ENCODE data around the gene PIK3C2G. TPM values are rescaled to one million over a fixed set of nuclear protein-coding genes. Genes with fewer than 3 reads are reported as not detected.

PIK3C2G gene
- total and polyA plus RNA-seq, 2 of the 4 experiments (the other 2 are of a cell fraction), result not detected

- DNase-seq (no peak), ATAC-seq (ENCODE audit: low read depth) (no peak)
- H2BK15ac ChIP-seq (ENCODE audit: low read depth, low read length), result no peak overlapping the region
- no peaks in the 10 kb centered on the region for H3K79me1 ChIP-seq (ENCODE audit: low read depth in 1 of 2, low read length in 2 of 2)
- H3K27me3 ChIP-seq (ENCODE audit: control insufficient read depth, insufficient read depth, low read length), result no peaks in the 10 kb centered on the region
- H2AK9ac ChIP-seq (replicated peaks; ENCODE audit: low read depth, low read length, poor library complexity), result no peak overlapping the region
- H3K23ac ChIP-seq (ENCODE audit: low read depth, low read length), result no peak overlapping the region
- no peak overlapping the region for H3K4me3 ChIP-seq (ENCODE audit: insufficient read depth, low read depth, low read length)
- H3K4me2 ChIP-seq (ENCODE audit: low read depth, low read length), result no peak overlapping the region
- no peaks in the 10 kb centered on the region for H3K9me3 ChIP-seq (ENCODE audit: control insufficient read depth, insufficient read depth, low read length)
- H4K8ac ChIP-seq (ENCODE audit: low read depth in 2 of 2, low read length in 2 of 2), result no peak overlapping the region
- ChIA-PET POLR2A (ENCODE audit: unreplicated experiment) (interaction anchor here (0.6 kb wide), 1 partner anchor 870 kb away, joined by 4 read pairs; no protein-coding TSS in a partner anchor), CTCF (no interaction called here)
- in situ Hi-C loops (cut with MboI; ENCODE audit: low sequenced_read_pairs) (loop anchor here (25.0 kb wide), 1 partner anchor 860 kb away; no protein-coding TSS in a partner anchor), intact Hi-C loops (cut with micrococcal nuclease) (no loop called here), dilution Hi-C loops (cut with HindIII; ENCODE audit: low sequenced_read_pairs, unreplicated experiment) (no loop called here)
- H3K9ac ChIP-seq (ENCODE audit: low read depth, low read length), result no peak overlapping the region
- H4K91ac ChIP-seq (ENCODE audit: insufficient read depth, low read depth, low read length), result no peak overlapping the region
- H2BK20ac ChIP-seq (ENCODE audit: low read depth, low read length), result no peak overlapping the region
- H3K27ac ChIP-seq (ENCODE audit: insufficient read depth, low read length), result no peak overlapping the region
- H4K5ac ChIP-seq (ENCODE audit: low read depth, low read length), result no peak overlapping the region
- H3K14ac ChIP-seq (replicated peaks; ENCODE audit: low read depth, low read length), result no peak overlapping the region
- H2AK5ac ChIP-seq (ENCODE audit: low read depth, low read length), result no peak overlapping the region
- no peak overlapping the region for H3K56ac ChIP-seq (ENCODE audit: extremely low read depth, insufficient read depth, low read length)
- no TSS peak for BruUV-seq (replicated peaks)
- TF ChIP-seq USF2 (IDR thresholded peaks at IDR 0.05; ENCODE audit: low read depth, low read length), result no peak
- no peak for TF ChIP-seq FOS (IDR thresholded peaks at IDR 0.05; ENCODE audit: low read depth, low read length)
- TF ChIP-seq CEBPB (IDR thresholded peaks at IDR 0.05; ENCODE audit: low read depth, low read length), result no peak
- no peak for TF ChIP-seq MAZ (IDR thresholded peaks at IDR 0.05; ENCODE audit: borderline replicate concordance, low read depth, low read length)
- TF ChIP-seq MXI1 (IDR thresholded peaks at IDR 0.05; ENCODE audit: borderline replicate concordance, low read depth, low read length), result no peak
- TF ChIP-seq RFX5 (IDR thresholded peaks at IDR 0.05; ENCODE audit: low read depth, low read length), result no peak
- TF ChIP-seq CHD1 (IDR thresholded peaks at IDR 0.05; ENCODE audit: low read depth, low read length), result no peak
- TF ChIP-seq RCOR1 (IDR thresholded peaks at IDR 0.05; ENCODE audit: insufficient replicate concordance, low read length), result no peak
- no peak for TF ChIP-seq MAFK (IDR thresholded peaks at IDR 0.05; ENCODE audit: low read depth, low read length)
- no peak for TF ChIP-seq BHLHE40 (IDR thresholded peaks at IDR 0.05; ENCODE audit: low read depth, low read length)
- no peak for TF ChIP-seq ELK1 (IDR thresholded peaks at IDR 0.05; ENCODE audit: borderline replicate concordance, low read depth, low read length)
- TF ChIP-seq SMC3 (IDR thresholded peaks at IDR 0.05; ENCODE audit: low read depth, low read length), result no peak
- no peak for TF ChIP-seq POLR2A (IDR thresholded peaks at IDR 0.05; ENCODE audit: low read depth, low read length)
- no peak for TF ChIP-seq CTCF (conservative IDR thresholded peaks at IDR 0.05; ENCODE audit: low read depth, low read length)
- TF ChIP-seq RAD21 (IDR thresholded peaks at IDR 0.05; ENCODE audit: low read length), result no peak
- H3K9me1 ChIP-seq (ENCODE audit: insufficient read depth, low read length), result peaks cover 2% of the 10 kb centered on the region; the same call in 1 of the 2 replicates
- H2BK120ac ChIP-seq (ENCODE audit: low read depth, low read length), result no peak overlapping the region
- H3K36me3 ChIP-seq (ENCODE audit: control insufficient read depth, insufficient read depth, low read length), result no peaks in the 10 kb centered on the region
- peaks cover 4% of the 10 kb centered on the region for H3K4me1 ChIP-seq (ENCODE audit: control insufficient read depth, insufficient read depth, low read length)
- H3K18ac ChIP-seq (ENCODE audit: low read depth, low read length), result no peak overlapping the region
- H4K20me1 ChIP-seq (ENCODE audit: insufficient read depth, low read length), result no peaks in the 10 kb centered on the region
- no peak overlapping the region for H3K4ac ChIP-seq (ENCODE audit: low read depth, low read length)
- H2AFZ ChIP-seq (replicated peaks; ENCODE audit: low read length, poor library complexity), result no peak overlapping the region
- no peak overlapping the region for H2BK5ac ChIP-seq (ENCODE audit: low read depth, low read length, poor library complexity, severe bottlenecking)
- no CpG with 5 or more reads among the region's 3 CpGs for WGBS, 2 experiments (ENCODE audit: extremely low coverage in 2 of 2, insufficient read length in 1 of 2)
Observed at GRCh38 chr12:18427520-18427919, 166.2 kb downstream of the PIK3C2G start.

Data from IMR-90 (cell line).